ENCODE results near the gene CS.
A peak's percentile ranks its signal among the peaks of the same experiment; 100 is the strongest.
"Not testable (repeated sequence)": the region's sequence is repeated elsewhere in the genome, so short reads cannot be mapped to it uniquely, and the experiment has no call there.

CS gene

GRCh38 chr12:56335527-56335926 is 35.4 kb upstream of the CS start:
- H3K18ac ChIP-seq (ENCODE audit: low read length); H3K36me3 ChIP-seq (ENCODE audit: control insufficient read depth, insufficient read depth, low read length); H3K4me3 ChIP-seq (ENCODE audit: low read length); H3K79me1 ChIP-seq (ENCODE audit: low read length); DNase-seq; H2BK15ac ChIP-seq (replicated peaks; ENCODE audit: low read depth); H3K79me2 ChIP-seq (ENCODE audit: control insufficient read depth, insufficient read depth, low read length); H3K23ac ChIP-seq (ENCODE audit: low read length); H3K4ac ChIP-seq (ENCODE audit: low read depth, low read length); H3K27me3 ChIP-seq (ENCODE audit: insufficient read depth, low read length, poor library complexity); H4K8ac ChIP-seq (ENCODE audit: low read depth, low read length); H4K5ac ChIP-seq (ENCODE audit: low read length); H3K27ac ChIP-seq (ENCODE audit: low read depth, low read length); H3K4me1 ChIP-seq (ENCODE audit: control insufficient read depth, low read depth, low read length); H3K9ac ChIP-seq (ENCODE audit: low read length); H2BK120ac ChIP-seq (ENCODE audit: low read depth, low read length); H2BK5ac ChIP-seq (ENCODE audit: low read length); H3K4me2 ChIP-seq (ENCODE audit: low read length); H3K56ac ChIP-seq (ENCODE audit: low read length); H2AK5ac ChIP-seq (ENCODE audit: low read length): not testable (repeated sequence)
- no CpG with 5 or more reads among the region's 8 CpGs for WGBS (ENCODE audit: extremely low coverage, insufficient coverage, low lambda C conversion rate)

- H3K56ac ChIP-seq (ENCODE audit: low read length): peak overlapping the region; percentile 90
- no peak overlapping the region for H2BK15ac ChIP-seq (replicated peaks; ENCODE audit: low read depth)
- H3K4ac ChIP-seq (ENCODE audit: low read depth, low read length): no peak overlapping the region
- H3K36me3 ChIP-seq (ENCODE audit: control insufficient read depth, insufficient read depth, low read length): no peaks in the 10 kb centered on the region
- H3K18ac ChIP-seq (ENCODE audit: low read length): peak overlapping the region; percentile 82
- H3K79me1 ChIP-seq (ENCODE audit: low read length): no peaks in the 10 kb centered on the region
- no peak overlapping the region for H3K23ac ChIP-seq (ENCODE audit: low read length)
- H4K5ac ChIP-seq (ENCODE audit: low read length): peak overlapping the region; percentile 50
- no peak for DNase-seq
- no peaks in the 10 kb centered on the region for H3K79me2 ChIP-seq (ENCODE audit: control insufficient read depth, insufficient read depth, low read length)
- peak overlapping the region; percentile 90 for H4K8ac ChIP-seq (ENCODE audit: low read depth, low read length)
- peak overlapping the region; percentile 29 for H2AK5ac ChIP-seq (ENCODE audit: low read length)
- H3K4me2 ChIP-seq (ENCODE audit: low read length): peak overlapping the region; percentile 63
- peak overlapping the region; percentile 71 for H3K4me3 ChIP-seq (ENCODE audit: low read length)
- H2BK120ac ChIP-seq (ENCODE audit: low read depth, low read length): no peak overlapping the region
- peak overlapping the region; percentile 84 for H3K9ac ChIP-seq (ENCODE audit: low read length)
- no CpG with 5 or more reads among the region's 6 CpGs for WGBS (ENCODE audit: extremely low coverage, insufficient coverage, low lambda C conversion rate)
- H3K4me1 ChIP-seq (ENCODE audit: control insufficient read depth, low read depth, low read length): peaks cover 6% of the 10 kb centered on the region
- H3K27me3 ChIP-seq (ENCODE audit: insufficient read depth, low read length, poor library complexity): no peaks in the 10 kb centered on the region
- no peak overlapping the region for H2BK5ac ChIP-seq (ENCODE audit: low read length)
- peak overlapping the region; percentile 58 for H3K27ac ChIP-seq (ENCODE audit: low read depth, low read length)
Measured at GRCh38 chr12:56334490-56334793, 34.3 kb upstream of the CS start.

DNA sequence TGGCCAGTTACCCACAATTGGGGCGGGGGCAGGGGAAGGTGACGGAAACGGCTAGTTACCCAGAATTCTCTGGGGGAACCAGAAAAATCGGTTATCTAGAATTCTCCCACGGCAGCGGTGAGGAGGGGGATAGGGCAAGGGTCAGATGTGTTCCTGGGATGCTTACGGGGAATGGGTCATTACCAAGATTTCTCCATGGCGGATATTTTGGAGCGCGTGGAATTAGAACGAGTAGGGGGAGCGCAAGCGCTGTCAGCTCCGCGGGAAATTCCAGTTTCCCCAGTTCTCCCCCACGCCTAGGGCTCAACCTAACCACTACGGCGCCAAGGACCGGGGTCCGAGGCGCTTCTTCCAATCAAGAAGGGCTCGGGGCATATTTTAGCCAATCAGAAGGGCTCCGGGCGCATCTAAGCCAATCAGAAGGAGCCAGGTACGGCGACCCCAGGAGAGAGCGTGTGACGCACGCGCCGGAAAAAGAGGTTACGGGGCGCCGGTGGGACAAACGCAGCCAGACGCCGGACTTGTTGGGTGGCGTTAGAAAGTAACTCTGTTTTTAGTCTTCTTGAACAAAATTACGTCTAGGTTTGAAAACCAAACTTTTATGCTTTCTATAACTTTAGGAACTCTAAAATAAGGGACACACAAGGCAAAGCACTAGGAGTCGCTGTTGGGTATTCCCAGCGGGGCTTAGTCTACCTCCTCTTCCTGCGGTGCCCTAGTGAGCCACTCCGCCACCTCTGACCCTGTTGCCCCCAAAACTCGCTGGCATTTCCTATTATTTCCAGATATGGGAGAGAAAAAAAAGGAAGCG is 33.8 kb upstream of the CS start, which contains the start of gene PAN2:
PAN2 (minus strand) TSS at position 322 of the 811 bp plus-strand sequence. CDS start 906 bp downstream, outside the sequence.
- no CpG with 5 or more reads among the region's 45 CpGs for WGBS (ENCODE audit: extremely low coverage, insufficient coverage, low lambda C conversion rate)
- Histone ChIP-seq H3K56ac (ENCODE audit: low read length) (peak within 1 kb of the TSS; percentile 90), H3K79me1 (ENCODE audit: low read length) (no peaks in the 10 kb centered on the region), H3K4me1 (ENCODE audit: control insufficient read depth, low read depth, low read length) (peaks cover 6% of the 10 kb centered on the region), H3K27ac (ENCODE audit: low read depth, low read length) (peak within 1 kb of the TSS; percentile 72), H2BK120ac (ENCODE audit: low read depth, low read length) (no peak within 1 kb of the TSS), H2BK15ac (replicated peaks; ENCODE audit: low read depth) (no peak within 1 kb of the TSS), H3K36me3 (ENCODE audit: control insufficient read depth, insufficient read depth, low read length) (no peaks in the 10 kb centered on the region), H3K27me3 (ENCODE audit: insufficient read depth, low read length, poor library complexity) (no peaks in the 10 kb centered on the region), H2AK5ac (ENCODE audit: low read length) (peak within 1 kb of the TSS; percentile 100), H3K4ac (ENCODE audit: low read depth, low read length) (peak within 1 kb of the TSS; percentile 96), H3K18ac (ENCODE audit: low read length) (peak within 1 kb of the TSS; percentile 82), H2BK5ac (ENCODE audit: low read length) (peak within 1 kb of the TSS; percentile 53), H4K5ac (ENCODE audit: low read length) (peak within 1 kb of the TSS; percentile 71), H4K8ac (ENCODE audit: low read depth, low read length) (peak within 1 kb of the TSS; percentile 90), H3K9ac (ENCODE audit: low read length) (peak within 1 kb of the TSS; percentile 84), H3K23ac (ENCODE audit: low read length) (no peak within 1 kb of the TSS), H3K79me2 (ENCODE audit: control insufficient read depth, insufficient read depth, low read length) (no peaks in the 10 kb centered on the region), H3K4me2 (ENCODE audit: low read length) (peak within 1 kb of the TSS; percentile 63), H3K4me3 (ENCODE audit: low read length) (peak within 1 kb of the TSS; percentile 71)
- DNase-seq: peak; percentile 99

DNA sequence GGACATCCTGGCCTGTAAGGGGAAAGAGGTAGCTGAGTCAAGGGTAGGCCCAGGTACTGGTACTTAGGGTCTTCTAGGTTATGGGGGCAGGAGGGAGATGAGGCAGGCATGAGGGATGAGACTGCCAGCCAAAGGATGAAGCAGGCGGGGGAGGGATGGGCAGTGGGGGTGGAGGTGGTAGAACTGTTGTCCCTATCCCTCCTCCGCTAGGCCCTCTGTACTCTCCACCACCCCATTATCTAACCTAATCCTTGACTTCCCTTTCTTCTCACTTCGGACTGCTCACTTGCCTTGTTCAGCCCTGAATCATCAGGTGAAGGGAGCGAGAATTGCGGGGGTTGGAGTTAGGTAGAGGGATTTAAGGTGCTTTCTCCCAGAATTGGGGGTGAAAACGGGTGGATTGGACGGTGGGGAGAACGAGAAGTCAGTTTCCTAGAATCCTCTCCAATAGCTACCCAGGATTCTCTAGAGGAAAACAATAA is 33.1 kb upstream of the CS start:
- Histone ChIP-seq H3K4ac (ENCODE audit: low read depth, low read length) (peak overlapping the region; percentile 96), H3K27ac (ENCODE audit: low read depth, low read length) (peak overlapping the region; percentile 72), H3K4me1 (ENCODE audit: control insufficient read depth, low read depth, low read length) (peaks cover 6% of the 10 kb centered on the region), H3K27me3 (ENCODE audit: insufficient read depth, low read length, poor library complexity) (no peaks in the 10 kb centered on the region), H3K56ac (ENCODE audit: low read length) (peak overlapping the region; percentile 77), H3K9ac (ENCODE audit: low read length) (peak overlapping the region; percentile 74), H2BK5ac (ENCODE audit: low read length) (peak overlapping the region; percentile 53), H3K18ac (ENCODE audit: low read length) (peak overlapping the region; percentile 2), H4K5ac (ENCODE audit: low read length) (peak overlapping the region; percentile 65), H2BK120ac (ENCODE audit: low read depth, low read length) (no peak overlapping the region), H3K36me3 (ENCODE audit: control insufficient read depth, insufficient read depth, low read length) (no peaks in the 10 kb centered on the region), H3K79me1 (ENCODE audit: low read length) (no peaks in the 10 kb centered on the region), H3K23ac (ENCODE audit: low read length) (no peak overlapping the region), H3K4me2 (ENCODE audit: low read length) (peak overlapping the region; percentile 26), H2AK5ac (ENCODE audit: low read length) (peak overlapping the region; percentile 100), H4K8ac (ENCODE audit: low read depth, low read length) (peak overlapping the region; percentile 40), H3K79me2 (ENCODE audit: control insufficient read depth, insufficient read depth, low read length) (no peaks in the 10 kb centered on the region), H2BK15ac (replicated peaks; ENCODE audit: low read depth) (no peak overlapping the region), H3K4me3 (ENCODE audit: low read length) (peak overlapping the region; percentile 27)
- DNase-seq: no peak
- no CpG with 5 or more reads among the region's 8 CpGs for WGBS (ENCODE audit: extremely low coverage, insufficient coverage, low lambda C conversion rate)

DNA sequence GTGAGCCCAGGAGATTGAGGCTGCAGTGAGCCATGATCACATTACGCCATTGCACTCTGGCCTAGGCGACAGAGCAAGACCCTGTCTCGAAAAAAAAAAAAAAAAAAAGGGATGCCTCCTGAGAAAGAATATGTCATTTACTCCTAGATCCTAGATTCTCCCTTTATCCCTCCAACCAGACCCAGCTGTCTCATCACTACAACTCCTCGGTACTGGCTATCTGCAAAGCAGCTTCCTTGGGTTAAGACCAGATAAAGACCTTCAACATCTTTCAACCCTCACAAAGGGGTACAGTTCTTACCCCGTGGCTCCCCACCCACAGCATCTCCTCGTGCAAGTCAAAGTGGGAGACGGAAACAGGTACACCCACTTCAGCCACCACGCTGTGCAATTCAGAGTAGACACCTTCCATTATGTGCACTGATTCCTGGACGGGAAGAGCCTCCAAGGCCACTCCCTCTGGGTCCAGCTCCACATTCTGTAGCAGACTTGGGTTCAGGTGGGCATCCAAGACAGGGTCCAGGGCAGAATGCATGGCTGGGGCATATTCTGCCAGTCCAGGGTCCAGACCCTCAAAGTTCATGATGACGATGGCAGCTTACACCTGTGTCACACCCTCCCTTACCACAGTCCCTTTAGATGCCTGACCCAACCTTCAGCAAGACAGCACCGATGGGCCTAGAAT is 32.5 kb upstream of the CS start:
- no peaks in the 10 kb centered on the region for H3K36me3 ChIP-seq (ENCODE audit: control insufficient read depth, insufficient read depth, low read length)
- peak overlapping the region; percentile 40 for H4K8ac ChIP-seq (ENCODE audit: low read depth, low read length)
- peak overlapping the region; percentile 77 for H3K56ac ChIP-seq (ENCODE audit: low read length)
- peak overlapping the region; percentile 26 for H3K4me2 ChIP-seq (ENCODE audit: low read length)
- H3K23ac ChIP-seq (ENCODE audit: low read length): no peak overlapping the region
- H2BK120ac ChIP-seq (ENCODE audit: low read depth, low read length): no peak overlapping the region
- no peak overlapping the region for H3K4me3 ChIP-seq (ENCODE audit: low read length)
- DNase-seq: no peak
- no peaks in the 10 kb centered on the region for H3K79me2 ChIP-seq (ENCODE audit: control insufficient read depth, insufficient read depth, low read length)
- H3K79me1 ChIP-seq (ENCODE audit: low read length): no peaks in the 10 kb centered on the region
- peak overlapping the region; percentile 71 for H4K5ac ChIP-seq (ENCODE audit: low read length)
- H3K18ac ChIP-seq (ENCODE audit: low read length): no peak overlapping the region
- peak overlapping the region; percentile 53 for H2BK5ac ChIP-seq (ENCODE audit: low read length)
- peak overlapping the region; percentile 100 for H2AK5ac ChIP-seq (ENCODE audit: low read length)
- H3K4me1 ChIP-seq (ENCODE audit: control insufficient read depth, low read depth, low read length): peaks cover 6% of the 10 kb centered on the region
- no peak overlapping the region for H3K27ac ChIP-seq (ENCODE audit: low read depth, low read length)
- WGBS (ENCODE audit: extremely low coverage, insufficient coverage, low lambda C conversion rate): no CpG with 5 or more reads among the region's 11 CpGs
- H3K27me3 ChIP-seq (ENCODE audit: insufficient read depth, low read length, poor library complexity): no peaks in the 10 kb centered on the region
- no peak overlapping the region for H2BK15ac ChIP-seq (replicated peaks; ENCODE audit: low read depth)
- H3K9ac ChIP-seq (ENCODE audit: low read length): peak overlapping the region; percentile 74
- H3K4ac ChIP-seq (ENCODE audit: low read depth, low read length): peak overlapping the region; percentile 96
